GM12801 (cell line): Measurements from ENCODE around the gene ZNF222.

Experiments
- TF ChIP-seq, protein P1 (sequence below): IDR thresholded peaks from one replicate; pipeline ENCODE4 v1.5.1; 2011; ENCODE audit warnings: control low read depth; ENCODE audit not compliant: insufficient read length; ENCODE audit errors: extremely low read depth

The ZNF222 gene

DNA sequence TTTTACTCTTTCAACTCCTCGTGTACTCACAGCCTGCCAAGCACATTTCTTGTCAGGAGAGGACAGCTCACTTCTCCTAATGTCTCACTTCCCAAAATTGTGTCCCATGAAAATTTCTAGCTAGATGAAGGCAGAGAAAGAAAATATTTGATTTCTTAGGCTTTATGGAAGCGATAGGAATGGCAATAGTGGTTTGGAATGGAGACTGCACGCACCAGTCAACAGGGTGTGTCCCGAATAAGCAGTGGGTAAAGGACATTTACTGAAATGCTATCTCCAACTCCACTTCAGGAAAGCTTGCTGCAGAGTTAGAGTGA, 321 bp upstream of the ZNF222 start:
- TF ChIP-seq, protein P1, sequence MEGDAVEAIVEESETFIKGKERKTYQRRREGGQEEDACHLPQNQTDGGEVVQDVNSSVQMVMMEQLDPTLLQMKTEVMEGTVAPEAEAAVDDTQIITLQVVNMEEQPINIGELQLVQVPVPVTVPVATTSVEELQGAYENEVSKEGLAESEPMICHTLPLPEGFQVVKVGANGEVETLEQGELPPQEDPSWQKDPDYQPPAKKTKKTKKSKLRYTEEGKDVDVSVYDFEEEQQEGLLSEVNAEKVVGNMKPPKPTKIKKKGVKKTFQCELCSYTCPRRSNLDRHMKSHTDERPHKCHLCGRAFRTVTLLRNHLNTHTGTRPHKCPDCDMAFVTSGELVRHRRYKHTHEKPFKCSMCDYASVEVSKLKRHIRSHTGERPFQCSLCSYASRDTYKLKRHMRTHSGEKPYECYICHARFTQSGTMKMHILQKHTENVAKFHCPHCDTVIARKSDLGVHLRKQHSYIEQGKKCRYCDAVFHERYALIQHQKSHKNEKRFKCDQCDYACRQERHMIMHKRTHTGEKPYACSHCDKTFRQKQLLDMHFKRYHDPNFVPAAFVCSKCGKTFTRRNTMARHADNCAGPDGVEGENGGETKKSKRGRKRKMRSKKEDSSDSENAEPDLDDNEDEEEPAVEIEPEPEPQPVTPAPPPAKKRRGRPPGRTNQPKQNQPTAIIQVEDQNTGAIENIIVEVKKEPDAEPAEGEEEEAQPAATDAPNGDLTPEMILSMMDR: no peak

DNA sequence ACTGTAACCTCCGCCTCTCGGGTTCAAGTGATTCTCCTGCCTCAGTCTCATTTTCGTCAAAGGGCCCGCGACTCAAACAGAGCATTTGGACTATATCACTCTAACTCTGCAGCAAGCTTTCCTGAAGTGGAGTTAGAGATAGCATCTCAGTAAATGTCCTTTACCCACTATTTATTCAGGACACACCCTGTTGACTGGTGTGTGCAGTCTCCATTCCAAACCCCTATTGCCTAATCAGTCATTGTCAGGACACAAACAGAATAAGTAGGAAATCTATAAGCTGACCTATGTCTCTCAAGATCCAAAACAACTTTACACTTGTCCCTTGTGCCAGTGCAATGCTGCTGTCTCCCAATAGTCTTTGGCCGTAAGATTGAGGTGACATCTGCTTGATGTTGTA, 1.4 kb downstream of the ZNF222 start:
- TF ChIP-seq, protein P1: no peak

DNA sequence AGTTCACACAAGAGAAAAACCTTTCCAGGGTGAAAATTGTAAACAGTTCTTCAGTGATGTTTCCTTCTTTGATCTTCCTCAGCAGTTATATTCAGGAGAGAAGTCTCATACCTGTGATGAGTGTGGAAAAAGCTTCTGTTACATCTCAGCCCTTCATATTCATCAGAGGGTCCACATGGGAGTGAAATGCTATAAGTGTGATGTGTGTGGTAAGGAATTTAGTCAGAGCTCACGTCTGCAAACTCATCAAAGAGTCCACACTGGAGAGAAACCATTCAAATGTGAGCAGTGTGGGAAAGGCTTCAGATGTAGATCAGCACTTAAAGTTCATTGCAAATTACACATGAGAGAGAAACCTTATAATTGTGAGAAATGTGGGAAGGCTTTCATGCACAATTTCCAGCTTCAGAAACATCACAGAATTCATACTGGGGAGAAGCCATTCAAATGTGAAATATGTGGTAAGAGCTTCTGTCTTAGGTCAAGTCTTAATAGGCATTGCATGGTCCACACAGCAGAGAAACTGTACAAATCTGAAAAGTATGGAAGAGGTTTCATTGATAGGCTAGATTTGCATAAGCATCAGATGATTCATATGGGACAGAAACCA, 6.9 kb downstream of the ZNF222 start:
- TF ChIP-seq, protein P1: no peak

DNA sequence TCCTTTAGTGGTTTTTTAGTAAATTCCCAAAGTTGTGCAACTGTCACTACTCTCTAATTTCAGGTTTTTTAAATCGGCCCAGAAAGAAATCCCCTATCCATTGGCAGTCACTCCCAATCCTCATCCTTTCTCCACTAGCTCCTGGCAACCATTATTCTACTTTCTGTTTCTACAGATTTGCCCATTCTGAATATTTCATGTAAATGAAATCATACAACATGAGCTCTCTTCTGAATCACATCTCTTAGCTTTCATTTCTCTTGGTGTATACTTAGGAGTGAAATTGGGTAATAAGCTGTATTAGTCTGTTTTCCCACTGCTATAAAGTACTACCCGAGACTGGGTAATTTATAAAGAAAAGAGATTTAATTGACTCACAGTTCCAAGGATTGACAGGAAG, 17.0 kb downstream of the ZNF222 start:
- TF ChIP-seq, protein P1: no peak

DNA sequence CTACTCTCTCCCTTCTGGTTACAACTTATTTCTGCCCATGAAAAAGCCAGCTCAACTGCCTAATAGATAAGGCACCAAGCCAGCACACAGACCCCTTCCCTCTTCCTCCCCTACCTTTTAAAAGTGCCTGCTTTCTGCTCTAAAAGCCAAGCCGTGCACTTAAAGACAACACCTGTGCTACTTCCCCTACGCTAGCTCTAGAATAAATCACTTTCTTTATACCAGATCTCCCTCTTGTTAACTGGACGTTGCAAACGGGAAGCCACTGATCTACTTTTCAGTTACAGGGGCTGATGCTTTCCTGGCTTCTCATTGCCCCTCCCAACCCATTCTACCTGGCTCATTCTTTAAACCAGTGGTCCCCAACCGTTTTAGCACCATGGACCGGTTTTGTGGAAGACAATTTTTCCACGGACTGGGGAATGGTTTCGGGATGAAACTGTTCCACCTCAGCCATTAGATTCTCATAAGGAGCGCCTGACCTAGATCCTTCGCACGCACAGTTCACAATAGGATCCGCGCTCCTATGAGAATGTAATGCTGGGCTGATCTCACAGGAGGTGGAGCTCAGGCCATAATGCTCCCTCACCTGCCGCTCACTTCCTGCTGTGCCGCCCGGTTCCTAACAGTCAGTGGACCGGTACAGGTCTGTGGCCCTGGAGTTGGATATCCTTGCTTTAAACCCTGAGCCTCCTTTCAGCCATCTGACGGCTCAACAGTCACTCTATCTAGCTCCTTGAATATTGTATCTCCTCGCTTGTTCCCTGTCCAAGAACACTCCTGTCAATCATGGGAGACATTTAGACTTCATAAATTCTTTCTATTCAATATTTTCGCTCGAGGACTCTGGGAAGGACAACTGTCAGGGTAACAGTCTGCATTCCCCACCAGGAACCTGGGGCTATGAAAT, 25.8 kb downstream of the ZNF222 start:
- TF ChIP-seq, protein P1: no peak

DNA sequence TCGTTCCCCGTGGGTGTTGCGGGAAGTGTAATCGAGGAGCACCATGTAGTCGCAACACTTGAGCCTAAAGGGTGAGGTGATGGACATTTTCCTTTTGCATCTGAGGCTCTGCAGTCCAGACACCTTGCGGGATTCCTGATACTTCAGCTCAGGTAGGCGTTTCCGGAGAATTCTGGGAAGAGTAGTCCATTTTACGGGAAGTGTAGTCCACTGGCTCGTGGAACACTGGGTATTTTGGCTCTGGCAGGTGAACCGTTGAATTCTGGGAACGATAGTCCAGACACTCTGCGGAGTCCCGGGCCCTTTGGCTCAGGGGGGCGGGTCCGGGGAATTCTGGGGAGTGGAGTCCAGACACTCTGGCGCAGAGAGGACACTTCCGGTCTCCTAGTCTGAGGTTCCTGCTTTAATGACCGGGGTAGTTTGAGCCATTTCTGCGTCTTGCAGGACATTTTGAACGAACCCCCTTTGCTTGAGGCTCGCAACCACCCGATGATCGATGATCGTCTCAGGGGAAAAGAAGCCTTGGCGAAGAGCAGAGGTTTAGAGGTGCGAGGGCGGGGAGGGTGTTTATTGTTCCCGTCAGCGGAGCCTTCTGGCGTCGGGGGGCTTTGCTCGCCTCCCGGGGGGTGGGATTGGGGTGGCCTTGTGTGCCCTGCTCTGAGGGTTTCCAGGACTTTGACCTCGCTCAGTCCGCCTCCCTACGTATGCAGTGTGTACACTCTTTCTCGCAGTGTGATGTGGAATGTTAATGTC, 26.6 kb downstream of the ZNF222 start, which contains the start of gene ZNF223:
Gene ZNF223, plus strand, starts transcription at position 387 of the 753 bp plus-strand sequence. CDS start 3,141 bp downstream, outside the sequence.
- TF ChIP-seq, protein P1: no peak

DNA sequence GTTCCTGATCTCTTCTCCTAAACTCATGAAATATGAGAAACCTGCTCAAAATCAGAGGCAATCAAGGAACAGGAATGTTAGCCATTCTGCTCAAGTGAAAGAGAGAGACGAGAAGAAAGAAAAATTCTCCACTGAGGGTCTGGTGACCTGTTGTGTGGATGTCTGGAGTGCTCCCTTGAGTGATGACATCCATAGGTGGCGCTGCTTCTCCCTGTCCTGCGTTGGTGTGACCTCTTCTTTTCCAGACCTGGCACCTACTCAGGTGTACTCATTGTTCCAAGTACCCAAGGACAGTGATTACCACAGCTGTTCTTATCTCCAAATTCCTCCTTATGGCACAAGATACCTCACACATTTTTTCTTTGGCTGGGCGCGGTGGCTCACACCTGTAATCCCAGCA, 30.7 kb downstream of the ZNF222 start:
- TF ChIP-seq, protein P1: no peak
